Measurements from ENCODE around the gene CCDC134.

Gene CCDC134

DNA sequence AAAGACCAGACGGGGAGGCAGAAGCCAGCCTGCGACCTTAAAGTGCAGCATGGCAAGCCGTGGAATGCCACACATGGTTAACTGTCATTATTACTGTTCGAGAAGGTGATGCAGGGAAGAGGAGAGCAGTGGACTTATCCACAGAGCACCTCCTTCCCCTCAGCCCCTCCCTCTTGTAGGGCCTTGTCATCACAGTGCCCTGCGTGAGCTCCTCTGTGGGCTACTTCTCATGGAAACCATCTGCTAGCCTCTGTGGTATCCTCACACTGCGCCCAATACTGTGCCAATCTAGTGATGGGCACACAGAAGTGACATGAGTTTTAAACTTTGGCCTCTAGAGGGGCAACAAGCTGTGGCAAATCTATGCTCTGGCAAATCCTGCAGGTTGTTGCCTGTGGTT is 18.2 kb upstream of the CCDC134 start:
- DNase-seq (ENCODE audit: insufficient read length, low spot score): no peak
- FAIRE-seq: no peak

DNA sequence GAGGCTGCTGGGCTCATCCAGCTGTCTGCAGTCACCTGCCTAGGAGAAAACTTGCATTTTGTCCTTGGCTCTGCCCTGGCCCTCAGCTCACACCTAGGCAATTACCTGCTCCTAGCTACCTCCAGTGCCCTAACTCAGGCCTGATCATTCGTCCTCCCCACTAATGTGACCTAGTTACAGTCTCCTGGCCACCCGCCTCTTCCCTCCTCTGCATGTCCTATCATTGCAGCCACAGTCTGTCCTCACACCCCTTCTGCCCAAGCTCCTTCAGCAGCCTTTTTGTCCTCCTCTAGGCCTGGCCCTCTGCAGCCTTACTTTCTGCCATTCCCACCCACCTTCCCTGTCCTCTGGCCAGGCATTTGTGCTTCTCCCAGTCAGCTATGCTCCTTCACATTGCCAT is 17.7 kb upstream of the CCDC134 start:
- DNase-seq (ENCODE audit: insufficient read length, low spot score): no peak
- no peak for FAIRE-seq

DNA sequence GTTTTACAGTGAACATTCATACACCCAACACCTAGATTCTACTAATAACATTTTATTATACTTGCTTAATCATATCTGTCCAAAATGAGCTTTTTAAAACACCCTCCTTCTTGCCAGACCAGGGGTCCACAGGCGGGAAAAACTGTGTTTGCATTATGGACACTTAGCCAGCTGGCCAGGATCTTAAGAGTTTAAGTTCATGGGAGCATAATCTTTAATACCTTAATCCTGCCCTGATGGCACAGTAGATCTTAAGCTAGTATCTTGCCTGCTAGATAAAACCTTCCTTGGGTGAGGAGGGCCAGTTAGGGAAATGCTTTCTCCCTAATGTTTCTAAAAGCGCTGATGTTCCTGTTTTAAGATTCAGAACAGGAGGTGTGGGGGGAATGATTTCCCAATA is 13.1 kb upstream of the CCDC134 start:
- DNase-seq (ENCODE audit: insufficient read length, low spot score) (no peak), FAIRE-seq (no peak)

DNA sequence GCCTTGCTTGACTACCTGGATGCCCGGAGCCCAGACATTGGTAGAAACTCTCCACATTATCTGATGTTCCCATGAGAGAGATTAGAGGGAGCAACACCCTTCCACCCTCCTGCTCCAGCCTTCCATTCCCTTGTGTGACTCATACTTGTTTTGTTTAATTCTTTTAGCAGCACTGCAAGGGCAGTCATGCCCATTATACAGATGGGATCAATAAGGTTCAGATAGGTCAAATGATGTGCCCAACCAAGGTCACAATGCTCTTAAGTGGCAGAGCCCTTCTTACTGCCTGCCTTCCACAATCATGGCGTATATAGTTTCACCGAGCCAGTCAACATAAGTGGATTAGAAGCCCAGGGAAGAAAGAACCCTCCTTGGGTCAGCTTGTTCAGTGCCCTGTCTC is 6.6 kb upstream of the CCDC134 start:
- no peak for DNase-seq (ENCODE audit: insufficient read length, low spot score)
- FAIRE-seq: no peak

DNA sequence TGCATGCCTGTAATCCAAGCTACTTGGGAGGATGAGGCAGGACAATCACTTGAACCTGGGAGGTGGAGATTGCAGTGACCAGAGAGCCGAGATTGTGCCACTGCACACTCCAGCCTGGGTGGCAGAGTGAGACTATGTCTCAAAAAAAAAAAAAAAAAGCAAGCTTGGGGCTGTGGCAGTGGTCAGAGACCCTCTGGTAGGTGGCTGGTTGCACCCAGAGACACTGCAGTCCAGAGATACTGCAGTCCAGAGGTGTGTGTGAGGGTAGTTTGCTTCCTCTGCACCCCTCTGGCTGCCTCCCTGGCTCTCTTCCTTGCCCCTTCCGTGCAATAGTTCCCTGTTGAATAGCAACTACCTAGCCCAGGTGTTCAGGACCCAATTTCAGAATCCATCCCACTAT is 1.7 kb upstream of the CCDC134 start:
- FAIRE-seq: no peak
- DNase-seq (ENCODE audit: insufficient read length, low spot score): no peak

DNA sequence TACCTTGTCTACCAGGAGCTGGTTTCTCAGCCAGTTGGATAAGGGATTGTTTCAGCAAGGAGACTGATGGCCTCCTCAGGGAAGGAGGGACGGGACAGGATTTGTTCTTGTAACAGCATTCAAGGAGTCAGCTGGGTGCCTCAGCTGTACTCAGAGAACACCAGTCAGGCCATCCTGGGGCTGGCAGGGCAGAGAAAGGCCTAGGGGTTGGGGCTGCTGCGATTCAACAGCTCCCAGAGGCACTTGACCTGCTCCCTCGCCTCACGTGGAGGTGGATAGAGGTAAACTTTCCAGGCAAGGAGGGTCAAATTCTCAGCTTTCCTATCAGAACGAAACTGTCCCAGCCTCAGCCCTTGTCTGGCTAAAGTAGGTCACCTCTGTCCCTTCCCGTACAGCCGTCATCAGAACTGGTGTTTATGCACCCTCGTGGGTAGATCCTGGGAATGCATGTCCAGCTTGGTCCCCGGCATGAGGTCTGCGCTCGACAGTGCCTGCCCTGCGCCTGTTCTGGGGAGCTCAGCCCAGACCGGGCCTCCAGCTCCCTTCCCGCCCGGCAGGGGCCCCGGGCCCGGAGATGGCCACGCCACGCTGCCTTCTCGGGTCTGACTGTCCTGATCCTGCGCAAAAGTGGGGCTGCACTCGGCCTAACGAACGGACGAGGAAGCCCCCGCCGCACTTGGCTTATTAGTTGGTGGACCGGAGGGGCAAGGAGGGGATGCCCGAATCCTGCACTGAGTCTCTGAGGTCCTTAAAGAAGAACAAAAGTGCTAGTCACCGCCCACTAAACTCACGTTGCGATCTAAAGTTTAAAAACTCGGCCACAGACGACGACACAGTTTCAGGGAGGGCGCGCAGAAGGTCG is 762 bp upstream of the CCDC134 start:
- DNase-seq (ENCODE audit: insufficient read length, low spot score) (no peak), FAIRE-seq (no peak)

DNA sequence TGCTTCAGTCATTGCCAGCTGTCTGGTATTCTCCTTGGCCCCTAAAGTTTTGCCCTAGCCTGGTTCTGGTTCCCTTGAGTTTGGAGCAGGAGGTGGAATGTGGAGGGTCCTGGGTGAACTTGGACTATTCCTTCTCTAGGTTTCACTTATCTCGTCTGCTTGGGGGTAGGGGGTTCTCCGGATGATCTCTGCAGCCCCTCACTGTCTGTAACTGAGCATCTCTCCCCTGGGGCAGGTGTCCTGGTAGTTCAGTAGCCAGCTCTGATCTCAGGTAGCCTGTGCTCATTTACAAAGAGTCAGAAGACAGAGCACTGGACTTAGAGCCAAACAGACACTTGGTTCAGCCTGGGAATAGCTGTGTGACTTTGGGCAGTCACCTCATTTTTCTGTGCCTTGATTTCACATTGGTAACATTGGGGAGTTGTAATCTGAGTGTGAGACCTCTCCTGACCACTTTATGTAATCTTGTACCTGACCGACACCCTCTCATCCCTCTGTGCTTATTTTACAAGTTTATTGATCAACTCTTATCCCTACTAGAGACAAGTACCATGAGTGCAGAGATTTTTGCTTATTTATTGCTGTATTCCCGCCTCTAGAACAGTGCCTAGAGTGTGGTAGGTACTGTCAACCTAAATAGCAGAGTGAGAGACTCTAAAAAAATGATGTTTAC is 804 bp downstream of the CCDC134 start:
- peak; percentile 33 for FAIRE-seq

DNA sequence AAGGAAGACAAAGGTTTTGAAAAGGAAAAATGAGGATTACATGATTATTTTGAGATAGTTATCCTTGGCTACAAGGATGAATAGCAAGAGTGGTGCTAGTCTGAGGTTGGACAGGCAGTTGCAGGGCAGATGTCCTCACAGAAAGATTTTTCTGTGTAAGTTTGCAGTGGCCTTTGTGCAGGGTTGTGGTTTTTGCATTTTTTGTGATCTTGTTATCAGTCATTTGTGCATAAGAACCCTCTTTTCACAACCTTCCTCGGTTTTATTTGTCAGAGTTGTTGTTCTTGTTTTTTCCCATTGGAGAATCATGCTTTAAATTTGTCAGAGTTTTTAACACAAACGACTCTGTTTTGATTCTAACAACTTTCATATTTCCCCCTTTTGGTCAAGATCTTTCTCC is 1.4 kb downstream of the CCDC134 start:
- no peak for FAIRE-seq

More for the DNA sequence above, 804 bp downstream of the CCDC134 start:
- no peak for DNase-seq (ENCODE audit: insufficient read length, low spot score)

DNA sequence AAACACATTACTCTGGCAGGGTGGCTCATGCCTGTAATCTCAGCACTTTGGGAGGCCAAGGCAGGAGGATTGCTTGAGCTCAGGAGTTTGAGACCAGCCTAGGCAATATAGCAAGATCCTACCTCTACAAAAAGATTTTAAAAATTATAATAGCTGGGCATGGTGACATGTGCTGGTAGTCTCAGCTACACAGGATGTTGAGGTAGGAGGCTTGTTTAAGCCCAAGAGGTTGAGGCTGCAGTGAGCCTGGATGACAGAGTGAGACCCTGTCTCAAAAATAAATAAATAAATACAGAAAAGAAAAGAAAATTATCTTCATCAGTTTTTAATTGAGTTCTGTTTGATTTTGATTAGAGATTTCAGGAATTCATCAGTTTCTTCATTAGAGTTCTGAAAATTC is 5.2 kb downstream of the CCDC134 start:
- no peak for DNase-seq (ENCODE audit: insufficient read length, low spot score)
- no peak for FAIRE-seq

More for the DNA sequence above, 1.4 kb downstream of the CCDC134 start:
- DNase-seq (ENCODE audit: insufficient read length, low spot score): no peak

DNA sequence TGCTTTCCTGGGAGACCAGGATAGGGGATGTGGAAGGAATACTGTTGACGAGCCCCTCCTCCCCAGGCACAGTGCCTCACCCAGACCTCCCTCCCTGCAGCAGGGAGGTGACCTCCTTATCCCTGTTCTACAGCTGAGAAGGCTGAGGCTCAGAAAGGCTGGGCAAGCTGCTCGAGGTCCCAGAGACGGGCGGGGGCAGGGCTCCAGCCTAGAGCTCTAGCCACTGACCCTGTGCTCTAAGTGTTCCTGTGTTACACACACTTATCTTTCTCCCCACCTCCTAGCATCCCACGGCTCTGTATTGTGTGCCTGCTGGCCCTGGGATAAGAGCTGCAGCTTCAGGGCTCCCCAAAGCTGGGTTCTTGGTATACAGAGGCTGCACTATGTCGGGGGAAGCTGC is 7.9 kb downstream of the CCDC134 start:
- FAIRE-seq (no peak), DNase-seq (ENCODE audit: insufficient read length, low spot score) (no peak)

DNA sequence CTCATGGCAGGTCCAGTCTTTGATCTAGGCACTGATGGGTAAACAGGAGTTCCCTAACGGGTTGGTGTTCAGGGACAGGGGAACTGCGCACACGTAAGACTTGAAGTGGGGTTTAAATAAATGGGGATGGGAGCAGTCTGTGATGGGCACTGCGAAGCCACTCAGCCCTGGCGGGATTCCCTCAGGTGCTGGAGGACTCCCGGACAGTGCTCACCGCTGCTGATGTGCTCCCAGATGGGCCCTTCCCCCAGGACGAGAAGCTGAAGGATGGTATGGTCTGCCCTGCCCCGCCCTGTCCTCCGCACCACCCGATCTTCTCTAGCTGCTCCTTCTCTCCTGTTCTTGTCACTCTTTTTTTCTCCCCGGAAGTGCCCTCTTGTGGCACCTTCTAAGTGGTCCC is 9.5 kb downstream of the CCDC134 start:
- DNase-seq (ENCODE audit: insufficient read length, low spot score) (no peak), FAIRE-seq (no peak)

DNA sequence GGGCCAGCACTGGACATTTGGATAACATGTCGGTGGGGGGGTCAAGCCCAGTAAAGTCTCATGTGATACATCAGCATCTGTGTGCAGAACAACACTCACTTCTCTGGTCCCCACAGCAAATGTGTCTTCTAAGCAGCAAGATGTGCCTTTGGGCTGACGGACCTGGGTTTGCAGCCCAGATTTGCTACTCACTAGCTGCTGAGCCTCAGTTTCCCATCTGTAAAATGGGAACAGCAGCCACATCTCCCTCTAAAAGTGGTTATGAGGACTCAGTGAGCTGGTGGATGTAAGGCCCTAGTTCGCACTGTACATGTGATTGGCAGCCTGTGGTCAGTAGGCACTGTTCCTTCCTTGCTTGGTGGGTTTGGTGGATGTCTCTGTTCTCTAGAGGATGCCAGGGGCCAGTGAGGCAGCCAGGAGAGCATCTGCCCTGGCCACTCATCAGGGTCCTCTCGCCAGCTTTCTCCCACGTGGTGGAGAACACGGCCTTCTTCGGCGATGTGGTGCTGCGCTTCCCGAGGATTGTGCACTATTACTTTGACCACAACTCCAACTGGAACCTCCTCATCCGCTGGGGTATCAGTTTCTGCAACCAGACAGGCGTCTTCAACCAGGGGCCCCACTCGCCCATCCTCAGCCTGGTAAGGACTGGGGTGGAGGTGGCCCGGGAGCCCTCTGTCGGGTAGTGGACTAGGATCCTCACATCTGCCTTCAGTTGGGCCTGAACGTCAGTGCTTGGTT is 12.5 kb downstream of the CCDC134 start:
- DNase-seq (ENCODE audit: insufficient read length, low spot score): no peak
- no peak for FAIRE-seq

DNA sequence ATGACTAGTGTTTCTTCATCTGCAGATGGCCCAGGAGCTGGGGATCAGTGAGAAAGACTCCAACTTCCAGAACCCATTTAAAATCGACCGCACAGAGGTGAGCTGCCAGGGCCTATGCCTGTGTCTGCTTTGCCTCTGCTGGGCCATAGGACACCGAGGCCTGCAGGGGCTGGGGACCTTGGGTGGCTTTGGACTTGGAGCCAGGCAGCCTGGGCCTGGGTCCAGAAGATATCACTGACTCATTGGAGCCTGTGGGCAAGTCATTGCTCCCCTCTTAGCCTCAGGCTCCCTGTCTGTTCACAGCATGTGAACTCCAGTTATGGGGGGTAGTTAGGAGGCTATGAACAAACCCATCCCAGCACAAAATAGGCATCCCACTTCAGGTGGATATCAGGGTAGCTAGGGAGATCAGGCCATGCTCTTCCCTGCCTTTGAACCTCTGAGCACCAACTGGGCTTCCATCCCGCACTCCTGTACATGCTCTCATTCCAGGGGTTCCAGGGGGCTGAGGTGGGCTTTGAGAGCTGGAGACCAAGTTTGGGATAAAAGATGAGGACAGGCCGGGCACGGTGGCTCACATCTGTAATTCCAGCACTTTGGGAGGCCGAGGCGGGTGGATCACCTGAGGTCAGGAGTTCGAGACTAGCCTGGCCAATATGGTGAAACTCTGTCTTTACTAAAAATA is 13.4 kb downstream of the CCDC134 start:
- FAIRE-seq: no peak
- DNase-seq (ENCODE audit: insufficient read length, low spot score): no peak

DNA sequence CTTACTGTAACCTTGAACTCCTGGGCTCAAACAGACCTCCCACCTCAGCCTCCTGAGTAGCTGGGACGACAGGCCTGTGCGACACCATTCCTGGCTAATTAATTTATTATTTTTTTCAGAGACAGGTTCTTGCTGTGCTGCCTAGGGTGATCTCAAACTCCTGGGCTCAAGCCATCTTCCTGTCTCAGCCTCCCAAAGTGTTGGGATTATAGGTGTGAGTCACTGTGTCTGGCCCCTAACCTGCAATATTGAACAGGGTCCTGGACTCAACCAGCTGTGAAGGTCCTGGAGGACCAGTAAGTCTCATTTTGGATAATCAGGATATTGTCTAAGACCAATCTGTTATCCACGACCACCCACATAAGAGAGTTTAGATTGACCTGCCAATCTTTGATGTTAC is 15.2 kb downstream of the CCDC134 start:
- FAIRE-seq: no peak
- DNase-seq (ENCODE audit: insufficient read length, low spot score): no peak

DNA sequence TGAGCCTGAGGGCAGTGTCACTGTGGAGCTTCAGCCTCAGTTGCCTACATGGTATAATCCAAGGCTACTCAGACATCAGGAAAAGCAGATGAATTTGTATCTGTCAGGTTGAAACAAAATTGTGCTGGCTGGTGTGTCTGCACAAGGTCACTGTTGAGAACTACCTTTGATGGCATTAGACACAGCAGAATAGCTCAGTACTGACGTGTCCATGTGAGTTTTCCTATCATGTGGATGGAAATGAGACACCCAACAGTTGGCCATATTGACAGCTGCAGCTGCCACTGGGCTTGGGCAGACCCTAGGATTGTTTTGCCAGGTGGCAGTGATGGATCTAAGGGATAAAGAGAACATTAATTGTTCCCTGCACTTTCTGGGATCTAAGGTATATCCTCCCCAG is 15.8 kb downstream of the CCDC134 start:
- no peak for DNase-seq (ENCODE audit: insufficient read length, low spot score)
- FAIRE-seq: no peak

DNA sequence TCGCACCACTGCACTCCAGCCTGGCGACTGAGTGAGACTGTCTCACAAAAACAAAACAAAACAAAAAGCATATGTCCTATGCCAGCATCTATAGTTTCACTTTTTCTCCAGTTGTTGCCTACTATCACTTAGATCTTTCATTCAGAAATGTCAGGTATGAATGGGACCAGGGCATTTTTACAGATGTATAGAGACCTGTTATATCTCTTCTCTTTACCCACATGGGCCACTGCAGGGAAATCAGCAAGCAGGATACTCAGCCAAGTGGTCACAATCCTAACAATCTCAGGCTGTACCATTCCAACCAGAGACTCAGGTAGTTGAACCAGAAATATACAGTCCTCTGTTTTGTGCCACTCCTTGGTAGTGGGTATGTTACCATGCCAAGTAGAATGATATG is 16.4 kb downstream of the CCDC134 start:
- FAIRE-seq (no peak), DNase-seq (ENCODE audit: insufficient read length, low spot score) (no peak)

DNA sequence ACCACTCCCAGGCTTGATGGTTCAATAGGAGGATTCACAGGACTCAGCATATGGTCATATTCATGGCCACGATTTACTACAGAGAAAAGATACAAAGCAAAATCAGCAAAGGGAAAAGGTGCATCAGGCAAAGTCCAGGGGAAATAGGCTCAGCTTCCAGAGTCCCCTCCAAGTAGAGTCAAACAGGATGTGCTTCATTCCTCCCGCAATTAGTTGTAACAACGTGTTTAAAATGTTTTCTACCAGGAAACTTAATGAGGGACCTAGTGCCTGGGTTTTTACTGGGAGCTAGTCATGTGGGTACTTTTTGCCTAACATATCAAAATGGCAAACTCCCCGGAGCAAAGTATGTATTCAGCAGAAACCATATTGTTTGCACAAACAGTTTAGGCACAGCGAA is 17.5 kb downstream of the CCDC134 start:
- DNase-seq (ENCODE audit: insufficient read length, low spot score) (no peak), FAIRE-seq (no peak)

DNA sequence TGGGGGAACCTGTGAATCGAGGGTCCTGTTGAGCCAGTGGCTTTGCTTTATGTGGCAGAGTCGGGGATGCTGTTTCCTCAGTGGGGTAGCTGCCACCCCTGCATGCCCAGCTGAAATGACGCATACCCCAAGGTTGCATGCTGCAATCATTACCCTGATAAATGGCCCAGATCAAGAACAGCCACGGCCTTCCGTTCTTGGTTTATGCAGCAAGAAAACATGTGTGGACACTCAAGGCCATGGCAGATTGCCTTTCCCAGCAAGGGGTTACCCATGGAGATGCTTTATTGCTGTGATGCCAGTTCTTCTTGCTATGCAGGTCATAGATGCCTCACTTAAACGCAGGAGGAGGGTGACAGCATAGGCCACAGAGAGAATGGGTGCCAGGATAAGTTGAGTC is 18.1 kb downstream of the CCDC134 start:
- DNase-seq (ENCODE audit: insufficient read length, low spot score) (no peak), FAIRE-seq (no peak)

DNA sequence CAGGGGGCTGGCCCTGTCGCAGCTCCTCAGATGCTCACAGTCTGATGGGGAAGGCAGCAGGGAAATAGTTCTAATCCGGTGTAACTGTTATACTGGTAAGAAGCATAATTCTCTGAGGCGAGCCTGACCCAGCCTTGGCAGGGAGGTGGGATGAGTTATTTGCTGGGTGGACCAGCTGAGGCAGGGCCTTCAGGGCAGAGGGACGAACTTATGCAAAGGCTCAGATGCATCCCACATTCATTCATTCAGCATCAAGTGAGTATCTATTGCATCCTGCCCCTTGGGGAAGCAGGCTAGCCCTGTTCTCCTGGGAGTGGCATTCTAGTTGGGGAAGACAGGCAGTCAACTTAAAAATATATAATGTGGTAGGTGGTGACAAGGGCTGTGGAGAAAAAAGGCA is 18.8 kb downstream of the CCDC134 start:
- DNase-seq (ENCODE audit: insufficient read length, low spot score): no peak
- no peak for FAIRE-seq

DNA sequence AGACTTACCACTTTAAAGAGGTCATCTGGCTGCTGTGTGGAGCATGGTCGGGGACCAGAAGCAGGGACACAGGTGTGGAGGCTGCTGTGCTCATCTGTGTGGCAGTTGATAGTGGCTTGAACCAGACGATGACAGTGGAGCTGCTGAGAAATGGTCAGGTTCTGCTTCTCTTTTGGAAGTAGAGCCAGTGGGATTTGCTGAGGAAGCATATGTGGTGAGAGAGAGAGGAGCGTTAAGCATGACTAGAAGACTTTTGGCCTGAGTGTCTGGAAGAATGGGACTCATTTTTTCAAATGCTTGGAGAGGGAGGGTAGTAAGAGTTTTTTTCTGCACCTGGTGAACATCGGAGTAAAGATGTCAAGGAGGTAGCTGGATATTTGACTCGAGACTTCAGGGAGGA is 20.0 kb downstream of the CCDC134 start:
- FAIRE-seq (no peak), DNase-seq (ENCODE audit: insufficient read length, low spot score) (no peak)

All from HTR-8/SVneo (cell line).